HG02870 (cell line): ENCODE data around the gene ESYT1.
"Not testable (repeated sequence)": the region's sequence is repeated elsewhere in the genome, so short reads cannot be mapped to it uniquely, and the experiment has no call there.

Experiments used
- ATAC-seq: cut with Tn5 transposase; IDR thresholded peaks from one replicate; pipeline ENCODE4 v1.9.1; 2021; ENCODE audit warnings: mild to moderate bottlenecking, moderate library complexity; ENCODE audit not compliant: unreplicated experiment

Gene ESYT1

GRCh38 chr12:56154246-56154771 lies 26.2 kb downstream of the ESYT1 start:
- no peak for ATAC-seq

DNA sequence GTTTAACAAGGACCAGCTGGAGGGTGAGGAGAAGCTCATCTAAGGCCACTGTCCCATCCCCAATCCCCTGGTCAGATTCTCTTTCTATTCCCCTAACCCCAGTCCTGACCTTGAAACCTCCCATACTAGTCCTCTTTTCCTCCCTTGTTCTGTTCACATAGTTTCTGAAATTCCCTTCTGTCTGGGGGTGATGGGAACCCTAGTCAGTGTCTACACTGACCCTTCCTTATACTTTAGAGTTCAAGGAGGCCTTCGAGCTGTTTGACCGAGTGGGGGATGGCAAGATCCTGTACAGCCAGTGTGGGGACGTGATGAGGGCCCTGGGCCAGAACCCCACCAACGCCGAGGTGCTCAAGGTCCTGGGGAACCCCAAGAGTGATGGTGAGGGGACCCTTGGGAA lies 26.8 kb downstream of the ESYT1 start:
- no peak for ATAC-seq

GRCh38 chr12:56155256-56155845 lies 27.3 kb downstream of the ESYT1 start:
- ATAC-seq, result no peak

- not testable (repeated sequence) for ATAC-seq
Observed at GRCh38 chr12:56156464-56157200, 28.6 kb downstream of the ESYT1 start.

GRCh38 chr12:56157201-56158028 lies 29.3 kb downstream of the ESYT1 start:
- no peak for ATAC-seq

DNA sequence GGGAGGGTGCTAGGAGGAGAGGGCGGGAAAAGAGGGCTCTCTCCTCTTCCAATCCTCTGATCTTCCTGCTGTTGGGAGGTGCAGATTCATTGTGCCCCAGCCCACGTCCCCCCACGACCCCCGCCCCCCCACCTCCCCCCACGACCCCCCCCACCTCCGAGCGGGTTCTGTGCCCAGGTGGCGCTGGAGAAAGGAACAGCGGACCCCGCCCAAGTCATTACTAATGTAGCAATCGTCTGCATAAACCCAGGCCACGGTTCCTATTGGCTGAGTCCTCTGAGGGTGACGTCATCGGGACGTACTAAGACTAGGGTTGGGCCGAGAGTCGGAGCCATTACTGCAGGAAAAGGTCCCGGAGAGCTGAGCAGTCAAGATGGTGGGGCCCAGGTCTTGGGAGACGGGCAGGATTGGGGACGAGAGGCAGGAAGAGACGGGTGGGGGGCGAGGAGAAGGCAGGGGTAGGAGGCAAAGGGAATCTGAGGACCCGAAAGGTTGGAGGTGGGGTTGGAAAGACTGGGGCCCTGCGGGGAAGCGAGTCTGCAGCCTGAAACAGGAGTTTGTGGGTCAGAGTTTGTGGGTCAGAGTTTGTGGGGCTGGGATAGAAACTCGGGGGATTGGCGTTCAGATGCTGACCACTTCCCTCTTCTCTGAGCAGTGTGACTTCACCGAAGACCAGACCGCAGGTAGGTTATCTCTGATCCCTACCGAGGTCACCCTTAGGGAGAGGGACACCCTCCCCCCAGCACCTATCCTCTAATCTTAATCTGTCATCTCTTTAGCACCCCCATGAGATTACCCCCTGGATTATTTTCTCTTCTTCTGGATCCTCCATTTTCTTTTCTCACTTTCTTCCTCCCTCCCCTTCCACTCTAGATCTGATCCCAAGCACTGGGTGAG lies 30.2 kb downstream of the ESYT1 start, which contains the start of gene MYL6:
Gene MYL6, plus strand, starts transcription at position 331 of the 897 bp plus-strand sequence. Its CDS starts 43 bp downstream, at position 374.
- ATAC-seq, result peak; percentile 85

DNA sequence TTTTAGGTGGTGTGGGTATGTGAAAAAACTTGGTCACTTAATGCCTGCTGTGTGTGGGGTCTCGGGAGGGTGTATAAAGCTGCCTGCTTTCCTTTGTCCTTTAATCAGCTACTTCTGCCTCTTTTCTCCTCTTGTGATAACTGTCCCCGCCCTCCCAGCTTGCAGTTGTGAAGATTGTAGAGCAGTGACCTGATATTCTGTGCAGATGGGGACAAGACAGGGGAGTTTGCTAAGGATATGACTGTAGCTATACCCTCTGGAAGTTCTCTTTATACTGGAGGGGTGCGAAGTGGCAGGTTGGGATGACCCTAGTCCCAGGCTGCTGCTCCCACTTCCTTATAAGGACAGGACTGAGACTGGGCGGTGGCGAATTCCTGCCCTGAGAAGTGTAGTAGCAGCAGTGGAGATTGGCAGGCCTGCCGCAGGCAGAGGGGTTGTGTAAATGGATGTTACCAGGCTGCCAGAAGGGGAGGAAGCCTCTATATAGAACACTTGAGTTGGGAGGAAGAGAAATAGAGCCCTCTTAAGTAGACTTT lies 30.9 kb downstream of the ESYT1 start:
- no peak for ATAC-seq

DNA sequence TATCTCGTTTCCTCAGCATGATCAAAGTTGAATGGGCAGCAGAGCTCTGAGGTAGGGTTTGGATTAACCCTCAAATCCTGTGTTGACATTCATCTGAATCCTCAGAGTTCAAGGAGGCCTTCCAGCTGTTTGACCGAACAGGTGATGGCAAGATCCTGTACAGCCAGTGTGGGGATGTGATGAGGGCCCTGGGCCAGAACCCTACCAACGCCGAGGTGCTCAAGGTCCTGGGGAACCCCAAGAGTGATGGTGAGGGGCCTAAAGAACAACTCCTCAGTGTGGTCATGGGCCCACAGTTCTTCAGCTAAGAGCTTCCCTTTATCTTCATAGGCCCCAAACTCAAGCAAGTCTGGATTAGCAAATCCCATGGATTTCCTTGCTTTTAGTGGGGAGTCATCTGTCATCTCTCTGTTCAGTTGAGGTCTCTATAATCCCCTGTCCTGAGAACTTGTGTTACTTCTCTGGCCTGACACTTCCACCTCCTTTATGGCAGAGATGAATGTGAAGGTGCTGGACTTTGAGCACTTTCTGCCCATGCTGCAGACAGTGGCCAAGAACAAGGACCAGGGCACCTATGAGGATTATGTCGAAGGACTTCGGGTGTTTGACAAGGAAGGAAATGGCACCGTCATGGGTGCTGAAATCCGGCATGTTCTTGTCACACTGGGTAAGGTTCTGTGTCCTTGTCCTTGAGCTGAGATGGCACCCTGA lies 31.6 kb downstream of the ESYT1 start:
- no peak for ATAC-seq

GRCh38 chr12:56160193-56160763 lies 32.2 kb downstream of the ESYT1 start:
- ATAC-seq, result no peak

- no peak for ATAC-seq
Observed at GRCh38 chr12:56160894-56161689, 33.0 kb downstream of the ESYT1 start.

DNA sequence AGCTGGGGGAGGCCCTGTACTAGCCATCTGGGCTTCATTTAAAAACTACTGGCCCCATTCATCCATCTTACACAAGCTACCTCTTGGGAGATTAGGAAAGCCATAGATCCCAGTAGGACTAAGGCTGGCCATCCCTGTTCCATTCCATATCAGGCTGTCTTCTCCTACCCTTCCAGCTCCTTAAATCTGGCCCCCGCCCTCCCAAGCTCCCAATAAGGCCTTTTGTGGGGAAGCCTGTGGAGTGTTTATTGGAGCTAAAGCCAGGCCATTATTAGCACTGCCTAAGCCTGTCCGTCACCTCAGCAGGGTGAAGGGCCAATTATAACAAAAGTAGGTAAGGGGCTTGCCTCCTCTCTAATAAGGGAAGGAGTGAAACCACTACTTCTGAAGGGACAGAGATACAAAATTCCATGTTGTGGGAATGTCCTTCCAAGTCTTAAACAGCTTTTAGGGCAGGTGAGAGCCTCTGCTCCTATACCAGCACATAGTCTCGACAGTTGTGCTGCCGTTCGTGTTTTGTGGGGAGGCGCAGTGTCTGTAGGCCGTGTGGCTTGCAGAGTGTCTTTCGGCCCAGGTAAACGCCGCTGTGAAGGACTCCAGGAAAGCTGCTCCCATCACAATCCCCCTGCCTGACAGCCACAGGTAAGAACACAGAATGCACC lies 33.8 kb downstream of the ESYT1 start:
- no peak for ATAC-seq

- ATAC-seq, result no peak
Observed at GRCh38 chr12:56162468-56163290, 34.6 kb downstream of the ESYT1 start.

DNA sequence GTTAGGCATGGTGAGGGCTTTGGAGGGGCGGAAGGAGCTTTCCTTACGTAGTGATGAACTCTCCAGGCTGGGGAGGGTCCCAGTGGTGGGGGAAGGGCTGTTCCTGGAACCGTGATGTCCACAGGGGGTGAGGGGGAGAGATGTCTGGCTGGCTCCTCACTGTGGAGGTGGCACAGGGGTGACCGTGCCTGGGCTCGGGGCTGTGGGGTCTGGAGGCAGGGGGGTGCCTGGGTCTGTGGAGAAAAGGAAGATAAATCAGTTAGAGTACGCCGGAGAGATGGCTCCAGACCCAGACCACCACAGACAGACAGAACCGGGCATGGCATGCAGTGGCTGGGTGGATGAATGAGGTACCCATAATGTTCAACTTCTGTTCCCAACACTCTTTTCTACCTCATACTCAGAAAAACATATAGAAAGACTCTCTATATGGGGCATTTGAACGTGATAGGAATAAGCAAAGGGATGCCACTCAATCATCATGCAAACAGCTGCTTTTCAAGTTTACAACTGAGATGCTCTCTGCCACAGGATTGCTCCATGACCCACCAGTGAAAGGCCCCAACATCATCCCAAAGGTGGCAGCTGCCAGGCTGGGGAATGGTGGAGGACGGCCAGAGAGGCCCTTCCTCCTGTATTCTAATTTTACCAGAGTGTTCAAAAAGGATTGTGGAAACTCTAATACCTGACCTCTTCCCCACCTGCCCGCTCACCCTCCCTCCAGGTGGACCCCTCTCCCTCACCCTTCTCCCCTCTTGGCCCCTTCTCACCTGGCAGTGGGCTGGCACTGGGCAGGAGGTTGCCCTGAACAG lies 35.7 kb downstream of the ESYT1 start:
- ATAC-seq, result no peak

DNA sequence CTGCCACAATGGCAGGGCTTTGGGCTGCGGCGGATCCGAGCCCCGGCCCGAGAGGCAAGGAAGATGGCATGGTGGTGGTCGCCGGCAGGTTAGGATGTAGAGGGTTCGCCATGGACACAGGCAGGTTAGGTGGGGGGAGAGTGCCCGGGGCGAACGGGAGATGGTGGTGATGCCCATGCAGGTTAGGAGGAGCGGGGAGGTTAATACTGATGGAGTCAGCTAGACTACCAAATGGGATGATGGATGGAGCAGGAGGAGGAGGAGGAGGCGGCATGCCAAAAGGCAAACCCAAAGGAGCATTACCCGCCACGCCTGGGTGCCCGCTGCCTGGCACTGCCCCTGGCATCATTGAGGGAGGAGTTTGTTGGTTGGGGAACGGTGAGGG lies 36.3 kb downstream of the ESYT1 start:
- no peak for ATAC-seq

DNA sequence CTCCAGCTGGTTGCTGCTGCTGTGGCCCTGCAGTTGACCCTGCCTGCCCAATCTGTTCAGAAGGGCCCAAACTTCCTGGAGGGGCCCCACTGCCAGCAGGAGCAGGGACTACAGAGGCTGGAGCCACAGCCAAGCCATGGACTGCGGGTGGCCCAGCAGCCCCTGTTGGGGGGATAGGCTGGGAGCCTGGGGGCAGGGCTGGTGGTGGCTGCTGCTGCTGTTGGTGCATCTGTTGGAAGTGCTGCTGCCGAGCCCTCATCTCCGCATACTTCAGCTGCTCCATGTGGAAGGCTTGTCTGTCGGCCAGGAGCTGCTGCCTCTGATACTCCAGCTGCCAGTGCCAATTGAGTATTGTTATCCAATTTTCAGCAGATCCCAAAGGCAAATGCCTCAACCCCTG lies 37.3 kb downstream of the ESYT1 start:
- ATAC-seq, result no peak

- ATAC-seq, result no peak
Observed at GRCh38 chr12:56169229-56169759, 41.2 kb downstream of the ESYT1 start.
